SW480 (cell line): ENCODE results near the gene PTPN3.
"Not testable (repeated sequence)": the region's sequence is repeated elsewhere in the genome, so short reads cannot be mapped to it uniquely, and the experiment has no call there.

ENCODE experiments used
- DNase-seq: peaks from one replicate; pipeline ENCODE4 v3.0.0-alpha.2; 2016; ENCODE audit warnings: low spot score

The PTPN3 gene

DNA sequence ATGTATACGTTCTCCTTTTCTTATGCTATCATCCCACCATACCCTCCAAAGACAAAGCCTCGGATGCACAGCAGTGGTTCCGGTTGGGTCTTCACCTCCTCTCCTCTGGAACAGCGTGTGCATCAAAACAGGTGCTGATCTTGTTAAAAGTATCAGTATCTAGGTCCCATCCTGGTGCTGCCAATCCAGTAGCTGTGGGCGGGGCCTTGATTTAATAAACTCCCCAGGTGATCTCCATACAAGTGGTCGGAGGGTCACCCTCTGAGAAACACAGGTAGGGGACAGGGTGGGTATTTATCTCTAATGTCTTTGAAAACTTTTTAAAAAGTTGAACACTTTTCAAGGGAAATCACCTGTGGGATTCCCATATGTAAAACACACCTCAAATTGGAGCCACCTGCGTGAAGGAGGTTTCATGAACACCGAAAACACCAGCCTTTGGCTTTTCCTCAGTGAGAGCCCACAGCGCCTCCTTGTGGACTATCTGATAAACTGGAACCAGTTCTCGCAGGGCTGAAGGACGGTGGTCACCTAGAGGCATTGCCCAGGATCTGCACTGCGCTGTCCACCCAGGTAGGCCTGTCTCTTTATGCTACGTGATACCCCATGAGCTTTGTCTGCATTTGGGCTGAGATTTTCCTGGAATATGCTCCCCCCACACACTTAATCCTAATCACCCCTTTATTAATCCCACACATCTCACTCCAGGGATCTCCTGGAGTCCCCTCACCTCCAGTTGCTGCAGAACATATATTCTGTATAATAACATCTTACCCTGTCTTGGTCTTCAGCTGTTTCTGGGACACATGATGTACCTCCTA, 96.7 kb downstream of the PTPN3 start:
- peak; percentile 31 for DNase-seq

DNA sequence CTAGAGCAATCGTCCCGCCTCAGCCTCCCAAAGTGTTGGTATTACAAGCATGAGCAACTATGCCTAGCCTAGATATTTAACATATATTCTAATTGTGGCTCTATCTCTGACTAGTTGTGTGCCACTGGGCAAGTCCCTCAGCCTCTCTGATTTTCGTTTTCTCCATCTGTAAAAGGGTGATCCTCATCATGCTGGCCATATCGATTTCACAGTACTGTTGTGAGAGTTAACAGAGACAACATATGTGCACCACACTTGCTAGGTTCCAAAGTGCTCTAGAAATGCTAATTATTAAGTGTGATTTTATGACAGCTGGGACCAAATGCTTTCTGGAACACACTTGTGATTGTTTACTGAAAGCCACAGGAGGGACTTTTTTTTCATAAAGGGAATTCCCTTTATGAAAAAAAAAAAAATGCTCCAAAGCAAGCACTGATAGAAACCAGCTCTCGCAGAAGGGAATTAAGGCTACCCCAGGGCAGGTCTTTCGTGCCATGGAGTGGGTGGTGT, 98.8 kb downstream of the PTPN3 start:
- DNase-seq: no peak

DNA sequence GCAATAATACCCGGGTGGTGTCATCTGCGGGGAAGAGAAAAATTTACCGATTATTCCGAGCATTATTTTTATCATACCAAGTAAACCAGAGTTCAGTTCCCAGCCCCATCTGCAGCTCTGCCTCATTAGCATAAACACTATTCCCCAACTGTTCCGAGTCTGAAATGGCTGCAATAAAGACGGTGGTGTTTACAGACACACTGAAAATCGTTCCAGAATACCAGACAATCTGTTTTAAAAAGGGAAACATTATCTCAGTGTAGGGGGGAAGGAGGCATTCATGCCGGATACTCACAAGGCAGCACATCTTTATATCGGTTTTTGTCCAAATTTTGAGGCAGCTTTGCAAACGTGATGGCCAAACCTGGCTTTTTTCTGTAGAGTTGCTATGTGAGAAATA, 106.9 kb downstream of the PTPN3 start:
- no peak for DNase-seq

DNA sequence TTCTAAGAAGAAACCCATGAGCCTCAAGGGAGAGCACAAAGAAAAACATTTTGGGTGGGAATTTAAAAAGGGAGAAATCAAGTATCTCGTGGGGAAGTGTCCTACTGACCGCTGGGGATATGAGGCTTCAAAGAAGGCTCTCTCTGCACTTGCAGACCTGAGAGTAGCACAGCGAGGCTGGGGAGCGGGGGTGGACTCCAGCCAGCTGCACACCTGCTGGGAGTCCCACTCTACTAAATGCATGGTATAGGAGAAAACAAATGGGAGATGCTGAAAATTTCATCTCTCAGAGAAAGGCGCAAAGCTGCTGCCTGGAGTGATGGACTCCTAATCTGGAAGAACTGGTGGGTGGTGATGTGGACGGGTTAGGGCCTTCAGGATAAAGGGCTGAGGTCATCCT, 110.3 kb downstream of the PTPN3 start:
- DNase-seq: no peak

DNA sequence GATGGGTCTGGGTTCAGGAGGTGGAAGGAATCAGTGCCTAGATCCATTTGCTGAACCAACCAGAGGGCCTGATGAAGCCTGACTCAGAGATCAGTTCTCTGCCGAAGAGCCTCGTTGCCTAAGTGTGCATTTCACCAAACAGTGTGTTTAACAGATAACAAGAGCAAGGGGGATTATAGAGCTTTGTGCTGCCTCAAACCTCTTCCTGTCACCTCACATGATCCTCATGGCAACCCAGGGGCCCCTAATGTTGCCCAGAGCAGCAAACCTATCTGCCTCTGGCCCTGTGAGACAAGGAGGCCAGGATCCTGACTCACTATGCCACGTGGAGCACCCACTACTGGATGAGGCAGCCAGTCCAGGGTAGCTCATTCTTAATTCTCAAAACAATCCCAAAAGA, 110.9 kb downstream of the PTPN3 start:
- no peak for DNase-seq

DNA sequence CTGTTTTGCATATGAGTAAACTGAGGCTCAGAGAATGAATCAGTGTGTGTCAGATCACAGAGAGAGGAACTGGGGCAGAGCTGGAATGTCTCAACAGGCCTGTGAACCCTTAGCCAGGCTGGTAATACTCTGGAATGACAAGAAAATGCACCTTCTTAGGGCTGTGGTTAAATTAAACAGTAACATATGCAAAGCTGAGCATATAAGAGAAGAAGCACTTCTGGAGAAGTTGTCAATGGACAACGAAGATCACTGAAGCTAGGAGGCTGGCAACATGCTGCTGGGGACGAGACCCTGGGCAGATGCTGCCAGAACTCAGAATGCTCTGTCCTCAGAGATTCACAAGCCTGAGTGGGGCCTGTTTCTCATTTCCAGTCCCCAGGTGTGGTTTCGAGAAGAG, 112.6 kb downstream of the PTPN3 start:
- DNase-seq: no peak

DNA sequence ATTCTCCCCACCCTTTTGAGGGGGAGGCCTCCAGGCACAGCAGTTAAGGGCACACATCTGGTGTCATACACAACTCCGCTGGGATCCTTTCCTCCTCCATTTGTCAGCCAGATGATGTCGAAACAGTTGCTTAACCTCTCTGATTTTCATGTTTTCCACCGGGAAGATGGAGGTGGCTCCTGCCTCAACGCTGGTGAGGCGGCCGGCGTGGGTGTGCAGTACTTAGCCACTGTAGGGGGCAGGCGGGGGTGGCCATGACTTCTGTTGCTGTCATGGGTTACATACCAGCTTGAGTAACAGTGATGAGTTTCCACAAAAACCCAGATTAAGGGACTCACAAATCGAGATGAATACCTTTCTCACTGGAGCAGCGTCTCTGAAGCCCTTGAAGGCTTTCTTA, 114.2 kb downstream of the PTPN3 start:
- no peak for DNase-seq

DNA sequence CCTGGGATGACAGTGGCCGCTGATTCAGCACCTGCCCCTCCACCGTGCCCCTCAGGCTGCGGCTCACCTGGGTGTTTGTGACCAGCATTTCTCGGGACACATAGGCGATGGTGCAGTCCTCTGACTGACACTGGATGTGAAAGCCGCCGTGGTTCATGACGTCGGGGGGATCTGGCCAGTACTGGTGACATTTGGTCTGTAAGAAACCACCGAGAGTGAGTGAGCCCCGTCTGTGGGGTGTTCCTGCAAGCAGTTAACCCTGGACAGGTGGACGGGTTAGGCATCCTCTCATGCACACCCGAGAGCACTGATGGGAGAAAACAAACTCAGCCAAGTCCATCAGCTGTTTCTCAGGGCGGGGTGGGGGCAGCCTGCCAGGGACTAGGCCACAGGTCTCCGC, 114.8 kb downstream of the PTPN3 start:
- no peak for DNase-seq

DNA sequence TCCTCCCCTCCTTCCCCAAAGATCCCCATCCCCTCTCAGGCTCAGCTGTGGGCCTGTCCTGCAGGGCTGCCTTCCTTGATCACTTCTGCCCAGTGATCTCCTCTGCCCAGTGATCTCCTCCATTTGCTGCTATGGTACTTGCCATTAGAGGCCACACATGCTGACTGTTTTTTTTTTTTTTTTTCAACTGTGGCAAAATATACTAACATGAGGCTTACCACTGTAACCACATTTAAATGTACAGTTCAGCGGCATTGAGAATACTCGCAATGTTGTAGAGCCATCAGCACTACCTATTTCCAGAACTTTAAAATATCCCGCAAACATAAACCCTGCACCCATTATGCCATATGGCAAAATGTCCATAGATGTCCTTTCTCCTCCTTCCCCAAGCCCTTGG, 115.5 kb downstream of the PTPN3 start:
- DNase-seq: no peak

DNA sequence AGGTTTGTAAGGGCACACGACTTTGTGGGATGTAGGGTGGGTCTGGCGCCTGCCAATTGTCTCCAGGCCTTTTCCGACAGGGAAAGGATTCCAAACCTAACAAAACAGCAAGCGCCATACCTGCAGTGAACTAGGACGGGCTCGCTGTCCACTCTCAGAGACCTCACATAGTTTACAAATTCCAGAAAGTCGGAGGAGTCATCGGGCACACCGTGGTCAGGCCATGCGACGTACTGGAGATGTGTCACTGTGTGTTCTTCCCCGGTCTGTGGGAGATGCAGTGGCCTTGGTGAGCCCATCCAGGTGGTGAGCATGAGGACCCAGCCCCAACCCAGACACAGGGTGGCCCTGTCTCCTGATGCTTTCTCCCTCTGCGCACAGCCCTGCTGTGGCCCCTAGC, 115.9 kb downstream of the PTPN3 start:
- no peak for DNase-seq

DNA sequence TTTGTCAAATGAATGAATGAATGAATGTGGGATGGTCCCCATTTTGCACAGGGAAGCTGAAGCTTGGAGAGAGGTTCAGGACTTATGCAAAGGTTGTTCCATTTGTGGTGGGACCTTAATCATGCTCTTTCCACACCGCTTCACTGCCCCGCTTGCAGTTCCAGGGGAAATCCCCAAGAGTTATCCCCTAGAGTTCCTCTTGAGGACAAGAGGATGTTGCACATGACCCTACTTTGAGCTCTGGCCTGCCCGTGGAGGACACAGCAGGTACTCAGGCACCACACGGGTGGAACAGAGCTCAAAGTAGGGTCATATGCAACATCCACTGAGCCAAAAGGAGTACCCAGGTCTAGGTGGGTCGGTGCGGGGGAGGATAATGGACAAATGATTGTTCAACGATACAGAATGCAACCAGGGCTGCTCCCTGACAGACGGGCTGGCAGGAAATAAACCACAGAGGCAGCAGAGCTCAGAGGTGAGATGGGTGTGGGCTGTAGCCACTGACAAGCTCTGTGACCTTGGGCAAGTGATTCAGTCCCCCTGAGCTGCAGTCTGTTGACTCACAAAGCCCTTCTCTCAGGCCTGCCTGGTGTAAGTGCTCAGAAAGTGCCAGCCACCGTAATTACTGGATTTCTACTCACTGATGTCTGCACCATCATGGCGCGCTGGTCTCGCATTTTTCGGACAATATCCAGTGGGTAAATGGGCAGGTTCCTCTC, 116.9 kb downstream of the PTPN3 start:
- DNase-seq: no peak

DNA sequence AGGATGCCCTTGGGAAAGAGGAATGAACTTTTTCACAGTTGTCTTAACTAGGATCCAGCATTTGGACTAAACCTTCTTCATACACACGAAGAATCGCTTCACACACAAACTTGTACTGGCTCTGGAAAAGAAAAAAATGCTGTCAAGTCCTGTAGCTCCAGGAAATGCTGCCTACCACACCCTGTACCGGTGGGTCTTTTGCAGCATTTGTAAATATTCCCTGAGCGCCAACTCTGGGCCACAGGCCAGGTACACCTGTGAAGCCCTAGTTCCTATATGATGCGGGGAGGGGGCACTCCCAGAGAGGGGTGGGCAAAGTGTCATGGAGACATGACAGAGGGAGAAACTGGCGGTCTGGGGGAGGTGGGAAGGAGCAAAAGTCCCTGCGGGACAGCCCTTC, 118.6 kb downstream of the PTPN3 start:
- no peak for DNase-seq

DNA sequence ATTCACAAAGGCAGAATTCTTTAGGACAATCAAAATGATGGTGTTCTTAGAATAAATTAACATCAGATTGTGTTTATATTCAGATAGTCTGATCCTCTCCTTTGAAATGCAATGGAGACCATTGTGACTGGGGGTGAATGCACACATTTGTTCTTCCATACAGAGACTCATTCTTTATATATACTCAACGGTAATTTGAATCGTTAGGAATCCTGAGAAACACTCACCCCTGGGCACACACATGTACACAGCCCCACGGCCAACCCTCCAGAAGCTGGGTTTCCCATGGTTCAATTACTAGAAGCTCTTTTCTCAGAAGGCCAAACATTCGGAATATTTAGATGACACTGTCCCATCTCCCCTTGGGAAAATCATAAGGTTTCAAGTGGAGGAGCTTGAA, 119.8 kb downstream of the PTPN3 start:
- DNase-seq: no peak

DNA sequence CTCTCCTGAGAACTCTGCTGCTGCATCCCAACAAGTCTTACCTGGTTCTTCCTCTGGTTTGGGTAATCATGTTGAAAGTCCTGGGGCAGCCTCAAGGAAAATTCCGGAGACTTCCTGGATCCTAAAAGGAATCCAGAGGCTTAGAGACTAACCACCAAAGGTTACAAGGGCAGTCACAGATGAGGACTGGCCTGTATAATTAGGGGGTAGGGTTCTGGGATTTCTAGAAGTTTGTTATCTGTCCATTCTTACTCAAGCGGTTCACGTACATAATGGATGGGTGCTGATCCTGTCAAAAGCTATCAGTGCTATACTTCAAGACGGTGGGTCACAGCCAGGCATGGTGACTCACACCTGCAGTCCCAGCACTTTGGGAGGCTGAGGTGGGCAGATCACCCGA, 125.9 kb downstream of the PTPN3 start:
- DNase-seq: no peak

DNA sequence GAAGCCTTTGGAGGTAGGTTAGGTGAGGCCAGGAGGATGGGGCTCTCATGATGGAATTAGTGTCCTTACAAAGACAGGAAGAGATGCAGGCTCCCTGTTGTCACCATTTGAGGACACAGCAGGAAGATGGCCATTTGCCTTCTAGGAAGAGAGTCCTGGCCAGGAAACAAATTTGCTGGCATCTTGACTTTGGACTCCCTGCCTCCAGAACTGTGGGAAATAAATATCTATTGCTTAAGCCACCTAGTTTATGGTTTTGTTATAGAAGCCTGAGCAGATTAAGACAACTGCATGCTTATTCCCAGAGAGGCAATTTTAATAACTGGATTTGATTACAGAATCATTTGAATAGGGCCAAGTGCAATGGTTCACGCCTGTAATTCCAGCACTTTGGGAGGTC, 126.7 kb downstream of the PTPN3 start:
- DNase-seq: no peak

DNA sequence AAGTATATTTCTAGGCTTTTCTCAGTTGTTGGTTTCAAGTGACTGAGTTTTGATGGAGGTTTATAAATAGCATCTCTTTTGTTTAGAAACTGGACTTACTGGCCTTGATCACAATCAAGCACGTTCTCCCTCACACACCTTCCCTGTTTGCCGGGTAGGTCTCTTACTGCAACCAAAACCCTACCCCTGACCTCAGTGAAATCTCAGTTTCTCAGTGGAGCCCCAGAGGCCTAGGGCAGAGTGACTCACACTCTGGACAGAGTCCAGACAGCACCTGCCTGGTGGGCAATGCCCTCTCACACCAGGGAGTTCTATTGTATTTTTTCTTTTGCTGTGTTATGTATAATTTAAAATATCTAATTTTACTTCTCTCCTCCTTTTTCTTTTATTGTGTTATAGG, 128.8 kb downstream of the PTPN3 start:
- no peak for DNase-seq

DNA sequence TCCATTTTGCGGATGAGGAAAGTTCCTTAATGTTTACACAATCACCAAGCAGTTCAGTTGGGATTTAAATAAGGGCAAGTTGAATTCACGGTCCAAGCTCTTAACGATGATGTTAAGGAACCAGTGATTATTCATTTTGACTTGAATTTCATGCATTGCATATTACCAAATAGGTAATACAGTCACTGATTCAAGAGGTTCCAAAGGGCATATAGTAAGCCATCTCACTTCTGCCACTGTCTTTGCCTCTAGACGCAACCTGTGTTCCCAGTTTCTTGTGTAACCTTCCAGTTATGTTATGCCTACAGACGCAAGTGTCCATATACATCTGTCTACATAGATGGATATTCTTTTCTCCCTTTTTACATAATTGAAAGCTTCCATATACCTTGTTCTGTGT, 137.3 kb downstream of the PTPN3 start:
- no peak for DNase-seq

DNA sequence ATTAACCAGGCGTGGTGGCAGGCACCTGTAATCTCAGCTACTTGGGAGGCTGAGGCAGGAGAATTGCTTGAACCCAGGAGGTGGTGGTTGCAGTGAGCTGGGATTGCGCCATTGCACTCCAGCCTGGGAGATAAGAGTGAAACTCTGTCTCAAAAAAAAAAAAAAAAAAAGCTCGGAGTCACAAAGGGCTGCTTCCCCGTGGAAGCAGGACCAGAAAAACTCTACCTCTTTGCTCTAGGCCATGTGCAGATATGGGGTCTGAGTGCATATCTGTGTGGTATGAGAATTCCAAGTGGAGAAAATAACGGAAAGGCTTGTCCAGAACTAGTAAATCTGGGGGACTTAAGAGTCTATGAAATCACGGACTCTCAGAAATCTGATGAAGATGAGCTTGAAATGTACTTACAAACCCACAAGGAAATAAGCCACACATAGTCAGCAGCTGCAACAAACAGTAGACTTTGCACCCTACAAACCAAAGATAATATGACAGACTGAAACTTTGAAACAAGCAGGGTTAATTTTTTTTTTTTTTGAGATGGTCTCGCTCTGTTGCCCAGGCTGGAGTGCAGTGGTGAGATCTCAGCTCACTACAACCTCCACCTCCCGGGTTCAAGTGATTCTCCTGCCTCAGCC, 139.0 kb downstream of the PTPN3 start:
- DNase-seq: not testable (repeated sequence)

DNA sequence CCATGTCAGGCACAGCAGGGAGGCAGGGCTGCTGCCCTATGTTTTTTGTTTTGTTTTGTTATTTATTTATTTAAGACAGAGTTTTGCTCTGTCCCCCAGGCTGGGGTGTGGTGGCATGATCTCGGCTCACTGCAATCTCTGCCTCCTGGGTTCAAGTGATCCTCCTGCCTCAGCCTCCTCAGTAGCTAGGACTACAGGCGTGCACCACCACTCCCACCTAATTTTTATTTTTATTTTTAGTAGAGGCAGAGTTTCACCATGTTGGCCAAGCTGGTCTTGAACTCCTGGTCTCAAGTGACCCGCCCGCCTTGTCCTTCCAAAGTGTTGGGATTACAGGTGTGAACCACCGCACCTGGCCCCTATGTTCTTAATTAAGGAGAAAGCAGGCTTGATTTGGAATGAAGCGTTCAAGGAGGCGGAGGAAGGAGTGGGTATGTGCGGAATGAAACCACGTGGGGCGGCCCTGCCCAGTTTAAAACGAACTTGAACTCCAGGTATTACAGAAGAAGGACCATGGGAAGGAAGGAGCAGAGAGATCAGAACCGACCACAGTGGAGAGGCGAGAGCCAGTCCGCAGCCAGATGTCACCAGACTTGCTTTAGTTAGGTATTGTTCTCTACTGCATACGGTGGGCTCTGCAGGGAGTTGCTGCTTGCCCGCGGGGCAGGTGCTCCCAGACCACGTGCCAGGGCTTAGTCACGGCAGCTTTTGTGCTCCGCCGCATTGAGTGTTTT, 142.4 kb downstream of the PTPN3 start:
- peak; percentile 48 for DNase-seq

DNA sequence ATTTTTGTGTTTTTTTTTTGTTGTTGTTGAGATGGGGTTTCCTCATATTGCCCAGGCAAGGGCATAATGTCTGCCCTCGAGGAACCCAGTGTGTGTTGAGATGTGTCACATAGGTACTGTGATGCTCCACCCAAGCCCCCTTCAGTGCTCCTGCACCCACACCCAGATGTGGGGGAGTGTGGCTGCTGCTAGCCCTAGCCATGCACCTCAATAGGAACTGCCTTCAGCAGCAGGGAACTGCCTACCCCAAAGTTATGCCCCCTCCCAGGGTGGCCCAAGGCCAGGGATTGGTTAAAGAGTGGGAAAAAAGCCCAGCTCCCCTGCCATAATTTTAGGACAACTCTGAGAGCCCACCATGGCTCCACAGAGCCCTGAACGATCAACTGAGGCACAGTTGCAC, 143.9 kb downstream of the PTPN3 start:
- DNase-seq: no peak

DNA sequence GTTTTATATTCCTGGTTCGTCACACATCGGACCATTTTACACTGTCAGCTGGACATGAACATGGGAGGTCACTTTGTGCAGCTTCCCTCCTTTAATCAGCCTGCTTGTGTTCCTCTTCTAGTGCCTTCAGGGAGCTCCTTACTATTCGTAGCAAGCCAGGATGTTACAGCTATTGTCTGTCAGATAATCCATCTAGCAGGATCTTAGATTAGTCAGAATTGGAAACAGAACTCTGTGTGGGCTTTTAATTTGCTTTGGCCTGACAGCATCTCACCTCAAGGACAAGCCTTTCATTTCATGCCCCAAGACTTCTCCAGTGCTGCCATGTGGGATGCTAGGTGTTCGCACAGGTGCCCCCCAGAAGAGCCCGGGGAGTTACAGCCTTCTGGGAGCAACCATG, 147.1 kb downstream of the PTPN3 start:
- DNase-seq: no peak

DNA sequence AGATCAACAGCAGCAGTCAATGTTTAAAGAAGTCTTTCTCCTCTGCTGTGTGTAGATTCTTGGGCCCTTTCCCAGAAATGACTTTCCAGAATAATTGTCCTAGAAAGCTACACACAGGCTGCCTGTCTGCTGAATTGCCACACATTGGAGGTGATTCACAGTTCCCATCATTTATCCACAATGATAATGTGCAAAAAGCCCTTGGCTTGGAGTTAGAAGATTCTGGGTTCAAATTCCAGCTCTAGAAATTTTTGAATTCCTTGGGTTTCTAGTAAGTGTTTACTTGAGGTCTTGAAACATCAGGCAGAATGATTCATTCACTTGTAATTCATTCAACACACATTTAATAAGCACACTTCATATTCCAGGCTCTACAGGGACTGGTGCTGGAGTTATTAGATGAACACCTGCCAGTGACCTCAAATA, 148.7 kb downstream of the PTPN3 start:
- DNase-seq: no peak
